Endothelial cell of umbilical vein (primary cell): Measurements from ENCODE around the gene ADGRG4. TPM values are rescaled to one million over a fixed set of nuclear protein-coding genes. Genes with fewer than 3 reads are reported as not detected.

ENCODE experiments used
- BruUV-seq: library from RNA; stranded (reverse); fragments of 400-500 nt; replicated peaks from 2 replicates; lab custom pipeline; 2021; lab: Mats Ljungman, UMichigan
- CTCF ChIA-PET: fragments of 300-600, 350-600 bp; sonication (Branson Sonifier 250); formaldehyde crosslinking; loops from one replicate; lab custom pipeline; 2021; ENCODE audit warnings: antibody characterized with exemption, inconsistent platforms; lab: Charles Lee
- POLR2A ChIA-PET: fragments of 300-600, 350-600 bp; sonication (Branson Sonifier 250); formaldehyde crosslinking; loops from one replicate; lab custom pipeline; 2021; ENCODE audit warnings: antibody characterized with exemption, inconsistent platforms; lab: Charles Lee
- DNase-seq: peaks from one replicate; pipeline ENCODE4 v3.0.0-alpha.2; 2011; ENCODE audit warnings: low read depth, low spot score
- FAIRE-seq: peaks from 2 replicates; lab custom pipeline; 2011; peaks lifted over from hg19 to GRCh38; lab: Jason Lieb, UNC
- H2AFZ ChIP-seq: 2 replicates; pipeline ENCODE4 v1.6.0; 2012; ENCODE audit warnings: low read depth, low read length, control low read depth, inconsistent platforms
- H3K27ac ChIP-seq: 2 replicates; pipeline ENCODE4 v1.5.1; 2011; ENCODE audit warnings: low read depth, mild to moderate bottlenecking, control low read depth, low read length, moderate library complexity; ENCODE audit not compliant: insufficient read depth
- H3K27me3 ChIP-seq, 2 experiments: 2 replicates each; pipeline versions ENCODE4 v1.6.0 to v1.6.1; 2011; ENCODE audit warnings: low read length in 2 of 2, mixed read lengths in 1 of 2; ENCODE audit not compliant: control insufficient read depth in 2 of 2, insufficient read depth in 2 of 2
- H3K36me3 ChIP-seq, 2 experiments: 2 replicates in 1 of 2; 3 replicates in 1 of 2; pipeline ENCODE4 v1.5.1; 2011; ENCODE audit warnings: low read length in 2 of 2, mild to moderate bottlenecking in 1 of 2, moderate library complexity in 1 of 2; ENCODE audit not compliant: control insufficient read depth in 2 of 2, insufficient read depth in 2 of 2; ENCODE audit errors: extremely low read depth in 1 of 2
- H3K4me1 ChIP-seq: 3 replicates; pipeline ENCODE4 v1.5.1; 2011; ENCODE audit warnings: mild to moderate bottlenecking, low read length; ENCODE audit not compliant: control insufficient read depth, insufficient read depth; ENCODE audit errors: extremely low read depth
- H3K4me2 ChIP-seq: 2 replicates; pipeline ENCODE4 v1.6.1; 2011; ENCODE audit warnings: low read length, control low read depth, mixed read lengths; ENCODE audit not compliant: insufficient read depth
- H3K4me3 ChIP-seq, 3 experiments: fragments of 200-600 bp in 1 of 3; sonication (generic), shearing (Covaris generic) in 1 of 3; replicated peaks in 1 of 3; 2 replicates each; pipeline ENCODE4 v1.5.1; 2011 to 2016; ENCODE audit warnings: control low read depth in 3 of 3, low read length in 3 of 3, mild to moderate bottlenecking in 2 of 3, inconsistent platforms in 1 of 3, low read depth in 1 of 3, moderate library complexity in 1 of 3; ENCODE audit not compliant: insufficient read depth in 1 of 3
- H3K79me2 ChIP-seq: 2 replicates; pipeline ENCODE4 v1.6.0; 2012; ENCODE audit warnings: low read length, inconsistent platforms; ENCODE audit not compliant: control insufficient read depth, insufficient read depth
- H3K9ac ChIP-seq: replicated peaks from 2 replicates; pipeline ENCODE3; 2011; ENCODE audit warnings: low read length, control low read depth; ENCODE audit not compliant: insufficient read depth; ENCODE audit errors: extremely low read depth
- H3K9me1 ChIP-seq: replicated peaks from 3 replicates; pipeline ENCODE4 v1.6.0; 2011; ENCODE audit warnings: mild to moderate bottlenecking, low read length; ENCODE audit not compliant: control insufficient read depth, insufficient read depth; ENCODE audit errors: extremely low read depth
- H3K9me3 ChIP-seq: replicated peaks from 2 replicates; pipeline ENCODE4 v1.5.1; 2012; ENCODE audit warnings: low read length, inconsistent platforms; ENCODE audit not compliant: control insufficient read depth, insufficient read depth
- H4K20me1 ChIP-seq: replicated peaks from 2 replicates; pipeline ENCODE3; 2011; ENCODE audit warnings: mild to moderate bottlenecking, low read length; ENCODE audit not compliant: control insufficient read depth, insufficient read depth; ENCODE audit errors: extremely low read depth
- EZH2 ChIP-seq: IDR thresholded peaks from 2 replicates; pipeline ENCODE4 v1.6.1; 2012; ENCODE audit warnings: borderline replicate concordance, low read depth, mild to moderate bottlenecking, moderate library complexity, low read length, inconsistent platforms; ENCODE audit not compliant: severe bottlenecking
- FOS ChIP-seq: IDR thresholded peaks from 2 replicates; pipeline ENCODE4 v1.6.1; 2011; ENCODE audit warnings: mild to moderate bottlenecking, low read length, moderate library complexity, borderline replicate concordance; ENCODE audit not compliant: insufficient read depth
- GATA2 ChIP-seq: IDR thresholded peaks from 2 replicates; pipeline ENCODE4 v1.7.0; 2011; ENCODE audit warnings: low read depth, mild to moderate bottlenecking, moderate library complexity, mixed read lengths, low read length; ENCODE audit not compliant: insufficient read length, insufficient read depth
- JUN ChIP-seq: IDR thresholded peaks from 2 replicates; pipeline ENCODE4 v1.6.1; 2011; ENCODE audit warnings: borderline replicate concordance, low read depth; ENCODE audit not compliant: insufficient read length, insufficient read depth
- MYC ChIP-seq: IDR thresholded peaks from one replicate; pipeline ENCODE4 v1.6.1; 2011; ENCODE audit warnings: mild to moderate bottlenecking, low read depth, low read length
- dilution Hi-C: fragments of 300-500 bp; cut with MboI; formaldehyde crosslinking; loops from one replicate; pipeline ENCODE4 v1.15.0; 2019; ENCODE audit warnings: low sequenced_read_pairs; ENCODE audit not compliant: extremely low pct_ligation_motif_present
- intact Hi-C: fragments of 100-400 bp; cut with micrococcal nuclease; formaldehyde crosslinking; loops from one replicate; pipeline ENCODE4 v1.10.0; 2022
- polyA plus RNA-seq, 4 experiments: library from polyadenylated mRNA; depleted of rRNA in 3 of 4; stranded (reverse) in 3 of 4; unstranded in 1 of 4; fragments of >200 nt; gene quantifications; 2 replicates each; pipeline versions ENCODE4 v1.2.1 to v1.2.3, GENCODE V29; 2011 to 2012; ENCODE audit warnings: missing spikeins in 1 of 4
- total RNA-seq: library from RNA; stranded (reverse); gene quantifications from 2 replicates; pipeline ENCODE4 v1.2.3, GENCODE V29; 2021
- TF ChIP-seq, protein P1 (sequence below), 2 donors: IDR thresholded peaks; 1 replicate in 1 of 2; 2 replicates in 1 of 2; pipeline ENCODE4 v1.5.1; 2011; ENCODE audit warnings: low read length in 2 of 2, mild to moderate bottlenecking in 2 of 2, moderate library complexity in 2 of 2, control low read depth in 1 of 2, inconsistent platforms in 1 of 2, low read depth in 1 of 2; ENCODE audit not compliant: insufficient read depth in 1 of 2; ENCODE audit errors: extremely low read depth in 1 of 2
- TF ChIP-seq, protein P2 (sequence below): IDR thresholded peaks from 2 replicates; pipeline ENCODE4 v1.6.1; 2011; ENCODE audit not compliant: insufficient read depth, insufficient read length

The ADGRG4 gene
- total and polyA plus RNA-seq, 2 donors (not counting 3 experiments of a cell fraction or from before 2014, with no cell fraction given) = 0.04 to 0.08 TPM

DNA sequence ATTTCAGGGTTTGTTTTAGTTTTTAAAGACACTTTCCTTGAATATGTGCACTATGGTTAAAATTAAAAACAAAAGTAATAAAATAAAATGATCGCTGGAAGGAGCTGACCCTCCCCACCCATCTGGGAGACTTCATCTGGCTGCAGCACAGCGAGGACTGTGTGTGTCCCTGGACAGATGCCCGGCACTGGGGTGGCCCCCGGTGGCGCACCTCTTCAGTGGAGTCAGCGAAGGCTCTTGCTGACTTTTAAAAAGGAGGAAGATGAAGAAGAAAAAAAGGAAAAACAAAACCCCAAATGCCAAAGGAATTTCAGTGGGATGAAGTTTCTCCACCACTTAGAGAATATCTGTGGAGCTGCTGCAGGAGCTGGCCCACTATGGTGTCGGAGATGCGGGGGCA is 5.4 kb upstream of the ADGRG4 start:
- no peak overlapping the region for H3K27ac ChIP-seq
- H3K9me1 ChIP-seq = no peaks in the 10 kb centered on the region
- H3K36me3 ChIP-seq = no peaks in the 10 kb centered on the region
- CTCF ChIA-PET = no interaction called here
- no TSS peak for BruUV-seq
- no peaks in the 10 kb centered on the region for H3K79me2 ChIP-seq
- TF ChIP-seq, protein P1, sequence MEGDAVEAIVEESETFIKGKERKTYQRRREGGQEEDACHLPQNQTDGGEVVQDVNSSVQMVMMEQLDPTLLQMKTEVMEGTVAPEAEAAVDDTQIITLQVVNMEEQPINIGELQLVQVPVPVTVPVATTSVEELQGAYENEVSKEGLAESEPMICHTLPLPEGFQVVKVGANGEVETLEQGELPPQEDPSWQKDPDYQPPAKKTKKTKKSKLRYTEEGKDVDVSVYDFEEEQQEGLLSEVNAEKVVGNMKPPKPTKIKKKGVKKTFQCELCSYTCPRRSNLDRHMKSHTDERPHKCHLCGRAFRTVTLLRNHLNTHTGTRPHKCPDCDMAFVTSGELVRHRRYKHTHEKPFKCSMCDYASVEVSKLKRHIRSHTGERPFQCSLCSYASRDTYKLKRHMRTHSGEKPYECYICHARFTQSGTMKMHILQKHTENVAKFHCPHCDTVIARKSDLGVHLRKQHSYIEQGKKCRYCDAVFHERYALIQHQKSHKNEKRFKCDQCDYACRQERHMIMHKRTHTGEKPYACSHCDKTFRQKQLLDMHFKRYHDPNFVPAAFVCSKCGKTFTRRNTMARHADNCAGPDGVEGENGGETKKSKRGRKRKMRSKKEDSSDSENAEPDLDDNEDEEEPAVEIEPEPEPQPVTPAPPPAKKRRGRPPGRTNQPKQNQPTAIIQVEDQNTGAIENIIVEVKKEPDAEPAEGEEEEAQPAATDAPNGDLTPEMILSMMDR (IDR thresholded peaks at IDR 0.05; ENCODE audit: extremely low read depth in 1 of 2, insufficient read depth in 1 of 2, low read depth in 1 of 2, low read length in 2 of 2) = no peak
- TF ChIP-seq EZH2 (no peak), JUN (no peak), GATA2 (no peak), MYC (no peak), FOS (no peak)
- no peaks in the 10 kb centered on the region for H3K27me3 ChIP-seq
- H2AFZ ChIP-seq = no peak overlapping the region
- H3K4me1 ChIP-seq = no peaks in the 10 kb centered on the region
- no peaks in the 10 kb centered on the region for H4K20me1 ChIP-seq
- no peak overlapping the region for H3K9ac ChIP-seq
- no peak for DNase-seq
- H3K4me3 ChIP-seq = no peak overlapping the region
- no peak for FAIRE-seq
- dilution Hi-C loops (no loop called here), intact Hi-C loops (no loop called here)
- POLR2A ChIA-PET = no interaction called here
- H3K9me3 ChIP-seq = no peaks in the 10 kb centered on the region
- no peak overlapping the region for H3K4me2 ChIP-seq

DNA sequence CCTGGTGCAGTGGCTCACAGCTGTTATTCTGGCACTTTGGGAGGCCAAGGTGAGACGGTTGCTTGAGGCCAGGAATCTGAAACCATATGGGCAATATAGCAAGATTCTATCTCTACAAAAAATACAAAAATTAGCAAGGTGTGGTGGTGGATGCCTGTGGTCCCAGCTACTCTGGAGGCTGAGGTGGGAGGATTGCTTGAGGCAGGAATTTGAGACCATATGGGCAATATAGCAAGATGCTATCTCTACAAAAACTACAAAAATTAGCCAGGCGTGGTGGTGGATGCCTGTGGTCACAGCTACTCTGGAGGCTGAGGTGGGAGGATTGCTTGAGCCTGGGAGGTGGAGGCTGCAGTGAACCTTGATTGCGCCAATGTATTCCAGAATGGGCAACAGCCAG is 2.3 kb downstream of the ADGRG4 start:
- H3K4me1 ChIP-seq = no peaks in the 10 kb centered on the region
- DNase-seq (no peak), FAIRE-seq (no peak)
- no peak overlapping the region for H3K9ac ChIP-seq
- H3K27me3 ChIP-seq = no peaks in the 10 kb centered on the region
- H2AFZ ChIP-seq = no peak overlapping the region
- H3K36me3 ChIP-seq = no peaks in the 10 kb centered on the region
- no peak overlapping the region for H3K4me2 ChIP-seq
- dilution Hi-C loops = no loop called here
- intact Hi-C loops = no loop called here
- TF ChIP-seq JUN (no peak), FOS (no peak), EZH2 (no peak), GATA2 (no peak), MYC (no peak)
- TF ChIP-seq, protein P2, sequence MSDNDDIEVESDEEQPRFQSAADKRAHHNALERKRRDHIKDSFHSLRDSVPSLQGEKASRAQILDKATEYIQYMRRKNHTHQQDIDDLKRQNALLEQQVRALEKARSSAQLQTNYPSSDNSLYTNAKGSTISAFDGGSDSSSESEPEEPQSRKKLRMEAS = no peak
- no peaks in the 10 kb centered on the region for H3K9me1 ChIP-seq
- POLR2A ChIA-PET = no interaction called here
- no peak overlapping the region for H3K27ac ChIP-seq
- CTCF ChIA-PET = no interaction called here
- no peak overlapping the region for H3K4me3 ChIP-seq
- no peaks in the 10 kb centered on the region for H3K79me2 ChIP-seq
- no peaks in the 10 kb centered on the region for H4K20me1 ChIP-seq
- no TSS peak for BruUV-seq
- no peaks in the 10 kb centered on the region for H3K9me3 ChIP-seq
